MCF 10A (cell line): ENCODE measurements around the gene ZNF428. TPM values are rescaled to one million over a fixed set of nuclear protein-coding genes. Genes with fewer than 3 reads are reported as not detected.

Source experiments
- BruUV-seq: library from RNA; stranded (reverse); fragments of 400-500 nt; replicated peaks from 2 replicates; lab custom pipeline; 2021; lab: Mats Ljungman, UMichigan
- CTCF ChIA-PET: fragments of 300-600 bp; sonication (Branson Sonifier 250); formaldehyde crosslinking; extraction: SDS; loops from one replicate; lab custom pipeline; 2021; ENCODE audit warnings: antibody characterized with exemption, inconsistent platforms; lab: Yijun Ruan, JAX
- POLR2A ChIA-PET: fragments of 300-600, 350-650 bp; sonication (Branson Sonifier 250); formaldehyde crosslinking; extraction: SDS; loops from one replicate; lab custom pipeline; 2020; ENCODE audit warnings: antibody characterized with exemption, inconsistent platforms; lab: Yijun Ruan, JAX
- DNase-seq: peaks from one replicate; pipeline ENCODE4 v3.0.0-alpha.2; 2018; ENCODE audit not compliant: unreplicated experiment
- H3K27ac Mint-ChIP-seq: one replicate; pipeline ENCODE4 v1.8.0; 2022; ENCODE audit warnings: mild to moderate bottlenecking, low read depth, mixed read lengths; ENCODE audit not compliant: unreplicated experiment
- H3K27me3 Mint-ChIP-seq: one replicate; pipeline ENCODE4 v1.8.0; 2022; ENCODE audit warnings: mixed read lengths; ENCODE audit not compliant: insufficient read depth, unreplicated experiment
- H3K36me3 Mint-ChIP-seq: one replicate; pipeline ENCODE4 v1.8.0; 2022; ENCODE audit warnings: mild to moderate bottlenecking, moderate library complexity, mixed read lengths; ENCODE audit not compliant: insufficient read depth, unreplicated experiment
- H3K4me1 Mint-ChIP-seq: one replicate; pipeline ENCODE4 v1.8.0; 2022; ENCODE audit warnings: mixed read lengths; ENCODE audit not compliant: insufficient read depth, unreplicated experiment
- H3K4me3 Mint-ChIP-seq: one replicate; pipeline ENCODE4 v1.8.0; 2022; ENCODE audit warnings: mild to moderate bottlenecking, moderate library complexity, mixed read lengths; ENCODE audit not compliant: unreplicated experiment
- H3K9me3 Mint-ChIP-seq: one replicate; pipeline ENCODE4 v1.8.0; 2022; ENCODE audit warnings: mixed read lengths; ENCODE audit not compliant: unreplicated experiment
- intact Hi-C: fragments of 100-400 bp; cut with micrococcal nuclease; formaldehyde crosslinking; loops from 2 replicates; pipeline ENCODE4 v1.14.1; 2022
- total RNA-seq: library from RNA; stranded (reverse); gene quantifications from 2 replicates; pipeline ENCODE4 v1.2.3, GENCODE V29; 2022
- TF ChIP-seq, protein P1 (sequence below): fragments of 200-600 bp; IDR thresholded peaks from one replicate; pipeline ENCODE4 v1.8.0; 2022; ENCODE audit warnings: antibody characterized with exemption, mild to moderate bottlenecking; ENCODE audit not compliant: unreplicated experiment

Gene ZNF428
- total RNA-seq, 1 experiment from 2014 or later = 23.3 TPM

DNA sequence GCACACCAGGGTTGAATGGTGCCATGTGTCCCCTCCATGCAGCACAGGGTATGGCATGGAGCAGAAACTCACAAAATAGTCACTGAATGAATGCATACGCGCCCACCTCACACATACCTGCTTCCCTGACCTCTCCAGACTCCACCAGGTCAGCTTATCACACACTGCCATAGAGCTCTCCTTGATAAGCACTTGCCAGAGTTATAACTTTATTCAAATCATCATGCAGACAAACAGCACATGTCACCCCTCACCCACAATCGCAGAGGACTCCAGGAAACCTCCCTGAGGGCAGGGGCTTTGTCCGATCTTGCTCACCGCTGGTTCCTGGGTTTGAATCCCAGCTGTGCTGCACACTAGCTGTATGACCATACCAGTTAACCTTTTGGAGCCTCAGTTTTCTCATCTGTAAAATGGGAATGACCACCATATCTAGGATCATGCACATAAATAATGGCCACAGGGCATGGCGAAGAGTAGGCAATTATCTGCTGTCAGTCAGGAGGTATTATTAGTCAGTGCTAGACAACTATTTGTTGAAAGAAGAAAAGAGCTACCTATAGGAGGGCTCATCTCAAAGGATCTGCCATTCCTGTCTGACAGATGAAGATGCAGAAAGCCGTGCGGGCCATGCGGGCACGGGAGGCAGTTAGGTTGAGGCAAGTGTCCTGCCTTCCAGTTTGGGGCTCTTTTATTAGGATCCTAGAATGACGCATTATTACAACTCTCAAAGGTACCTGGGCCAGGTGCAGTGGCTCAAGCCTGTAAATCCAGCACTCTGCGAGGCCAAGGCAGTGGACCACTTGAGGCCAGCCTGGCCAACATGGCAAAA is 58.1 kb downstream of the ZNF428 start:
- ChIA-PET POLR2A (no interaction called here), CTCF (interaction anchor here (0.6 to 1.0 kb wide), 3 partner anchors 11 to 133 kb away, joined by 3 to 5 read pairs (median 5); no protein-coding TSS in a partner anchor)
- H3K4me3 Mint-ChIP-seq = no peak overlapping the region
- no peak for DNase-seq
- H3K36me3 Mint-ChIP-seq = peaks cover 40% of the 10 kb centered on the region
- no TSS peak for BruUV-seq
- TF ChIP-seq, protein P1, sequence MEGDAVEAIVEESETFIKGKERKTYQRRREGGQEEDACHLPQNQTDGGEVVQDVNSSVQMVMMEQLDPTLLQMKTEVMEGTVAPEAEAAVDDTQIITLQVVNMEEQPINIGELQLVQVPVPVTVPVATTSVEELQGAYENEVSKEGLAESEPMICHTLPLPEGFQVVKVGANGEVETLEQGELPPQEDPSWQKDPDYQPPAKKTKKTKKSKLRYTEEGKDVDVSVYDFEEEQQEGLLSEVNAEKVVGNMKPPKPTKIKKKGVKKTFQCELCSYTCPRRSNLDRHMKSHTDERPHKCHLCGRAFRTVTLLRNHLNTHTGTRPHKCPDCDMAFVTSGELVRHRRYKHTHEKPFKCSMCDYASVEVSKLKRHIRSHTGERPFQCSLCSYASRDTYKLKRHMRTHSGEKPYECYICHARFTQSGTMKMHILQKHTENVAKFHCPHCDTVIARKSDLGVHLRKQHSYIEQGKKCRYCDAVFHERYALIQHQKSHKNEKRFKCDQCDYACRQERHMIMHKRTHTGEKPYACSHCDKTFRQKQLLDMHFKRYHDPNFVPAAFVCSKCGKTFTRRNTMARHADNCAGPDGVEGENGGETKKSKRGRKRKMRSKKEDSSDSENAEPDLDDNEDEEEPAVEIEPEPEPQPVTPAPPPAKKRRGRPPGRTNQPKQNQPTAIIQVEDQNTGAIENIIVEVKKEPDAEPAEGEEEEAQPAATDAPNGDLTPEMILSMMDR = no peak
- H3K9me3 Mint-ChIP-seq = no peaks in the 10 kb centered on the region
- H3K27me3 Mint-ChIP-seq = no peaks in the 10 kb centered on the region
- H3K4me1 Mint-ChIP-seq = peaks cover 6% of the 10 kb centered on the region
- intact Hi-C loops = no loop called here
- H3K27ac Mint-ChIP-seq = no peak overlapping the region

DNA sequence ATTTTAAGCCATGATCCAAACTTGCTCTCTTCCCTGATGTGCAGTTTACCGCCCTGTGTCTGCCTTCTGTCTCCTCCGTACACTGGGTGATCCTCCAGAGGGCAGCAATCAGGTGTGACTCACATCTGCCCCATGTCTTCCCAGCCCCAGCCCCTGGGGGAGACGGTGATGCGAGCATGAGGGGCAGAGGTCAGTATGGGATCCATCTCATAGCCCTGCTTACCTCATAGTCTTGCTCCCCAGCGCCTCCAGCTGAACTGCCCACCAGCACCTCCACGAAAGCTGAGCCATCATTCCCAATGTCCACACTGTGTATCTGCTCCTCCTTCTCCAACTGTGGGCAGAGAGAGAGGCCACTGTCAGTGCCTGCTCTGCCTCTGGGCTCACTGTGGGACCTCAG is 58.7 kb downstream of the ZNF428 start:
- ChIA-PET POLR2A (no interaction called here), CTCF (interaction anchor here (0.6 to 0.8 kb wide), 4 partner anchors 10 to 325 kb away, joined by 3 to 6 read pairs (median 5); no protein-coding TSS in a partner anchor)
- H3K27ac Mint-ChIP-seq = no peak overlapping the region
- peaks cover 6% of the 10 kb centered on the region for H3K4me1 Mint-ChIP-seq
- TF ChIP-seq, protein P1 = no peak
- H3K27me3 Mint-ChIP-seq = no peaks in the 10 kb centered on the region
- DNase-seq = peak; percentile 10
- H3K4me3 Mint-ChIP-seq = no peak overlapping the region
- intact Hi-C loops = no loop called here
- peaks cover 44% of the 10 kb centered on the region for H3K36me3 Mint-ChIP-seq
- no peaks in the 10 kb centered on the region for H3K9me3 Mint-ChIP-seq
- BruUV-seq = no TSS peak

Other genes starting within 250 kb of the ZNF428 start
- not detected in 2 replicates for gene TEX101, start 204.7 kb downstream of the ZNF428 start, total RNA-seq
- gene LYPD3, start 154.0 kb downstream of the ZNF428 start, total RNA-seq = 2.5 and 3.1 TPM in 2 replicates
- gene PHLDB3, start 114.9 kb downstream of the ZNF428 start, total RNA-seq = 9.9 and 11.8 TPM in 2 replicates
- gene ETHE1, start 92.4 kb downstream of the ZNF428 start, total RNA-seq = 78.0 and 94.4 TPM in 2 replicates
- 0.81 and 1.1 TPM in 2 replicates for gene ZNF575, start 86.4 kb downstream of the ZNF428 start, total RNA-seq
- gene XRCC1, start 44.1 kb downstream of the ZNF428 start, total RNA-seq = 18.0 and 20.6 TPM in 2 replicates
- 0.74 TPM in 1 of 2 replicates, not detected in the other for gene PINLYP, start 43.8 kb downstream of the ZNF428 start, total RNA-seq
- gene IRGQ, start 23.5 kb downstream of the ZNF428 start, total RNA-seq = 21.0 and 26.5 TPM in 2 replicates
- 13.2 and 18.4 TPM in 2 replicates for gene ZNF576, start 23.0 kb downstream of the ZNF428 start, total RNA-seq
- gene SRRM5, start 7.5 kb downstream of the ZNF428 start, total RNA-seq = 0.28 and 0.88 TPM in 2 replicates
- 3.2 and 3.8 TPM in 2 replicates for gene CADM4, start 20.2 kb upstream of the ZNF428 start, total RNA-seq
- gene PLAUR, start 50.5 kb upstream of the ZNF428 start, total RNA-seq = 14.0 and 32.2 TPM in 2 replicates
- not detected in 2 replicates for gene IRGC, start 96.4 kb upstream of the ZNF428 start, total RNA-seq
- gene SMG9, start 135.3 kb upstream of the ZNF428 start, total RNA-seq = 76.0 and 76.4 TPM in 2 replicates
- gene KCNN4, start 161.3 kb upstream of the ZNF428 start, total RNA-seq = 34.2 and 45.9 TPM in 2 replicates
- 0.21 and 0.47 TPM in 2 replicates for gene LYPD5, start 182.8 kb upstream of the ZNF428 start, total RNA-seq
- gene ZNF283, start 207.7 kb upstream of the ZNF428 start, total RNA-seq = 14.7 and 15.4 TPM in 2 replicates